GM12878 (cell line): ENCODE data around the gene NDUFV3. TPM values are rescaled to one million over a fixed set of nuclear protein-coding genes. Genes with fewer than 3 reads are reported as not detected.

Source experiments
- BCL11A ChIP-seq: IDR thresholded peaks from 2 replicates; pipeline ENCODE4 v1.6.1; 2011; ENCODE audit warnings: low read depth, low read length
- BCL3 ChIP-seq: IDR thresholded peaks from 2 replicates; pipeline ENCODE4 v1.6.1; 2011; ENCODE audit warnings: borderline replicate concordance, low read depth, mild to moderate bottlenecking, moderate library complexity, low read length; ENCODE audit not compliant: insufficient read depth, poor library complexity, severe bottlenecking
- BMI1 ChIP-seq: fragments of 450-650 bp; IDR thresholded peaks from 2 replicates; pipeline ENCODE4 v1.6.1; 2016; ENCODE audit warnings: mild to moderate bottlenecking, moderate library complexity, borderline replicate concordance
- EED ChIP-seq: sonication (generic); IDR thresholded peaks from 2 replicates; pipeline ENCODE4 v1.6.1; 2016; ENCODE audit warnings: antibody characterized with exemption, low read depth
- HDAC2 ChIP-seq: fragments of 200-600 bp; sonication (generic); IDR thresholded peaks from 2 replicates; pipeline ENCODE4 v1.6.1; 2017
- HSF1 ChIP-seq: fragments of 150-350 bp; IDR thresholded peaks from 2 replicates; pipeline ENCODE4 v1.6.1; 2014; ENCODE audit warnings: mild to moderate bottlenecking, low read depth, low read length
- KLF5 ChIP-seq: fragments of 450-650 bp; IDR thresholded peaks from 2 replicates; pipeline ENCODE4 v1.6.1; 2014; ENCODE audit warnings: mild to moderate bottlenecking; ENCODE audit not compliant: partially characterized antibody
- MTA3 ChIP-seq: IDR thresholded peaks from 2 replicates; pipeline ENCODE4 v1.6.1; 2012; ENCODE audit warnings: low read length, inconsistent platforms, borderline replicate concordance
- NFIC ChIP-seq: IDR thresholded peaks from 2 replicates; pipeline ENCODE4 v1.6.1; 2012; ENCODE audit warnings: low read depth, mild to moderate bottlenecking, inconsistent platforms, low read length, moderate library complexity
- NFYA ChIP-seq: IDR thresholded peaks from 2 replicates; pipeline ENCODE4 v1.6.1; 2011; ENCODE audit warnings: low read depth, mild to moderate bottlenecking, low read length, improper control_type of control experiment, borderline replicate concordance
- NRF1 ChIP-seq: conservative IDR thresholded peaks from 2 replicates; pipeline ENCODE4 v1.6.1; 2011; ENCODE audit warnings: mild to moderate bottlenecking, low read depth, low read length, improper control_type of control experiment
- PAX8 ChIP-seq: fragments of 450-650 bp; IDR thresholded peaks from 2 replicates; pipeline ENCODE4 v1.6.1; 2017; ENCODE audit warnings: mild to moderate bottlenecking, moderate library complexity
- POU2F2 ChIP-seq: IDR thresholded peaks from 3 replicates; pipeline ENCODE4 v1.6.1; 2011; ENCODE audit warnings: low read depth, mild to moderate bottlenecking, low read length, borderline replicate concordance
- RB1 ChIP-seq: fragments of 450-650 bp; formaldehyde crosslinking; IDR thresholded peaks from 2 replicates; pipeline ENCODE4 v1.6.1; 2017; ENCODE audit warnings: mild to moderate bottlenecking, borderline replicate concordance
- SKIL ChIP-seq: fragments of 450-650 bp; IDR thresholded peaks from 2 replicates; pipeline ENCODE4 v1.6.1; 2017; ENCODE audit warnings: mild to moderate bottlenecking, low read depth, inconsistent platforms; ENCODE audit not compliant: poor library complexity, severe bottlenecking
- STAT1 ChIP-seq: fragments of 450-650 bp; conservative IDR thresholded peaks from 2 replicates; pipeline ENCODE4 v1.6.1; 2014; ENCODE audit warnings: antibody characterized with exemption, mild to moderate bottlenecking
- SUZ12 ChIP-seq: fragments of 200-600 bp; sonication (generic); IDR thresholded peaks from one replicate; pipeline ENCODE4 v1.6.1; 2018; ENCODE audit warnings: antibody characterized with exemption, mild to moderate bottlenecking; ENCODE audit not compliant: unreplicated experiment
- ZBED1 ChIP-seq: IDR thresholded peaks from 2 replicates; pipeline ENCODE4 v1.6.1; 2016; ENCODE audit warnings: borderline replicate concordance
- ZBTB33 ChIP-seq: fragments of 450-650 bp; IDR thresholded peaks from 2 replicates; pipeline ENCODE4 v1.6.1; 2017; ENCODE audit warnings: mild to moderate bottlenecking
- polyA plus RNA-seq, 11 experiments: library from polyadenylated mRNA; depleted of rRNA in 4 of 11; unstranded in 6 of 11; stranded (reverse) in 5 of 11; fragments of >200 nt; fragmentation: Nextera tagmentation in 4 of 11; fragmentation: Illumina TruSeq in 1 of 11; extraction: Ambion mirVana in 4 of 11; extraction: Trizol in 1 of 11; gene quantifications; 1 replicate in 1 of 11; 2 replicates in 10 of 11; pipeline versions ENCODE4 v1.2.1 to v1.2.3, GENCODE V29; 2011 to 2016; ENCODE audit warnings: inconsistent platforms in 2 of 11, missing spikeins in 2 of 11, low read depth in 1 of 11
- total RNA-seq, 4 experiments: library from RNA; depleted of rRNA in 3 of 4; stranded (reverse); fragments of >200 nt in 3 of 4; fragmentation: Illumina TruSeq in 1 of 4; extraction: Trizol in 1 of 4; gene quantifications; 2 replicates each; pipeline versions ENCODE4 v1.2.1 to v1.2.3, GENCODE V29; 2013 to 2021
- TF ChIP-seq, protein P1 (sequence below): fragments of 450-650 bp; IDR thresholded peaks from 2 replicates; pipeline ENCODE4 v1.6.1; 2017; ENCODE audit warnings: antibody characterized with exemption, mild to moderate bottlenecking, moderate library complexity

The NDUFV3 gene
- total and polyA plus RNA-seq, 10 of the 15 experiments (the other 5 are each of a cell fraction or from before 2014, with no cell fraction given), result 7.0 to 44.7 (median 29.9) TPM

- TF ChIP-seq ZBTB33 (no peak), BCL11A (no peak), POU2F2 (0 out of 3 replicates have a peak, but pooled peaks have one; percentile 29), EED (no peak), MTA3 (no peak), SUZ12 (no peak), NFIC (no peak), ZBED1 (no peak), NFYA (no peak), PAX8 (no peak), BMI1 (no peak), BCL3 (peak; percentile 53), HDAC2 (no peak), RB1 (peak; percentile 63; the same call in 1 of the 2 replicates), SKIL (no peak), STAT1 (no peak), NRF1 (peak; percentile 64), KLF5 (no peak), HSF1 (no peak)
- TF ChIP-seq, protein P1, sequence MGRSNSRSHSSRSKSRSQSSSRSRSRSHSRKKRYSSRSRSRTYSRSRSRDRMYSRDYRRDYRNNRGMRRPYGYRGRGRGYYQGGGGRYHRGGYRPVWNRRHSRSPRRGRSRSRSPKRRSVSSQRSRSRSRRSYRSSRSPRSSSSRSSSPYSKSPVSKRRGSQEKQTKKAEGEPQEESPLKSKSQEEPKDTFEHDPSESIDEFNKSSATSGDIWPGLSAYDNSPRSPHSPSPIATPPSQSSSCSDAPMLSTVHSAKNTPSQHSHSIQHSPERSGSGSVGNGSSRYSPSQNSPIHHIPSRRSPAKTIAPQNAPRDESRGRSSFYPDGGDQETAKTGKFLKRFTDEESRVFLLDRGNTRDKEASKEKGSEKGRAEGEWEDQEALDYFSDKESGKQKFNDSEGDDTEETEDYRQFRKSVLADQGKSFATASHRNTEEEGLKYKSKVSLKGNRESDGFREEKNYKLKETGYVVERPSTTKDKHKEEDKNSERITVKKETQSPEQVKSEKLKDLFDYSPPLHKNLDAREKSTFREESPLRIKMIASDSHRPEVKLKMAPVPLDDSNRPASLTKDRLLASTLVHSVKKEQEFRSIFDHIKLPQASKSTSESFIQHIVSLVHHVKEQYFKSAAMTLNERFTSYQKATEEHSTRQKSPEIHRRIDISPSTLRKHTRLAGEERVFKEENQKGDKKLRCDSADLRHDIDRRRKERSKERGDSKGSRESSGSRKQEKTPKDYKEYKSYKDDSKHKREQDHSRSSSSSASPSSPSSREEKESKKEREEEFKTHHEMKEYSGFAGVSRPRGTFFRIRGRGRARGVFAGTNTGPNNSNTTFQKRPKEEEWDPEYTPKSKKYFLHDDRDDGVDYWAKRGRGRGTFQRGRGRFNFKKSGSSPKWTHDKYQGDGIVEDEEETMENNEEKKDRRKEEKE, result no peak
Measured at GRCh38 chr21:42892931-42893755, at the start of gene NDUFV3 (continued).
